Mesenteric fat pad (tissue), 1 donor: ENCODE data around the gene TNFRSF1B. TPM values are rescaled to one million over a fixed set of nuclear protein-coding genes. Genes with fewer than 3 reads are reported as not detected.

Source experiments
- DNase-seq: peaks from one replicate; pipeline ENCODE4 v3.0.0-alpha.2; 2020; ENCODE audit warnings: low spot score
- total RNA-seq: library from RNA; stranded (reverse); fragmentation: NEBNext Ultra II Directional; extraction: Animal tissue kit (Norgen Biotek cat#: 25700); gene quantifications from one replicate; pipeline ENCODE4 v1.2.1, GENCODE V29; 2021
- donor health status: DM: yes; HTN: yes; CAD: no.

The TNFRSF1B gene
- total RNA-seq, 1 donor from 2014 or later, result 95.6 TPM

DNA sequence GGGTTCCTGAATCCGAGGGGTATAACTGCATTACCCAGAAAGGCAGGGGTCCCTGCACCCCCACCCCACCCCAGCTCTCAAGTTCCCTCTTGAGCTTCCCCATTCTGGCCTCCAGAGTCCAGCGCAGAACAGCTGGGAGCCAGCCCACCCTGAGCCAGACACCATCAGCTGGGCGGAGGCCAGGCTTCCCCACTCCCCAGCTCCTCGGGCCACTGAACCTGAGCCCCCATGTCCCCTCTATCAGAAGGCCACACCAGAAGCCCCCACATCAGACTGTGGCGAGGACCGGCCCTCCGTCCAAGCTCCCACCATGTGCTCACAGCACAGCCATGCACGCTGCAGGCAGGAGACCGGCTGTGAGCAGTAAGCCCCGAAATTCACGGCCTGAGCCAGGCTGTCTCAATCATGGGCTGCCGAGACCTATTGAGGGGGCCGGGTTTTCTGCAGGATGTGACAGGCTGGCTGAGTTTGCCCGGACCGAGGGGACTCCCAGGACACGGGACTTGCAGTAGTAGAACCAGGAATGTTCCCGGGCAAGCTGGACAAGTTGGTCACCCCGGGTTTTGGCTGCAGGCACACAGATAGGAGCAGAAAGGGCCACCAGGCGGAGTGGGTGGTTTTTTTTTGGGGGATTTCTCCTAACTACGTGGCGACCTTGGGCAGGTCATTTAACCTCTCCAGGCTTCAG, 25.5 kb upstream of the TNFRSF1B start:
- DNase-seq, result no peak

DNA sequence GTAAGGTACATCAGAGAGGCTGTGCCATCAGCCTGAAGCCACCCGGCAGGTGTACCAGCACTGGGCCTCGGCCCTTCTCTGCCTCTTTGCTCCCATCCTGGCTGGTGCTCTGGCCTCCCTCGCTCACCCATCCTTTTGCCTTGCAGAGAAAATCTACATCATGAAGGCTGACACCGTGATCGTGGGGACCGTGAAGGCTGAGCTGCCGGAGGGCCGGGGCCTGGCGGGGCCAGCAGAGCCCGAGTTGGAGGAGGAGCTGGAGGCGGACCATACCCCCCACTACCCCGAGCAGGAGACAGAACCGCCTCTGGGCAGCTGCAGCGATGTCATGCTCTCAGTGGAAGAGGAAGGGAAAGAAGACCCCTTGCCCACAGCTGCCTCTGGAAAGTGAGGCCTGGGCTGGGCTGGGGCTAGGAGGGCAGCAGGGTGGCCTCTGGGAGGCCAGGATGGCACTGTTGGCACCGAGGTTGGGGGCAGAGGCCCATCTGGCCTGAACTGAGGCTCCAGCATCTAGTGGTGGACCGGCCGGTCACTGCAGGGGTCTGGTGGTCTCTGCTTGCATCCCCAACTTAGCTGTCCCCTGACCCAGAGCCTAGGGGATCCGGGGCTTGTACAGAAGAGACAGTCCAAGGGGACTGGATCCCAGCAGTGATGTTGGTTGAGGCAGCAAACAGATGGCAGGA, 24.5 kb upstream of the TNFRSF1B start:
- DNase-seq, result no peak

DNA sequence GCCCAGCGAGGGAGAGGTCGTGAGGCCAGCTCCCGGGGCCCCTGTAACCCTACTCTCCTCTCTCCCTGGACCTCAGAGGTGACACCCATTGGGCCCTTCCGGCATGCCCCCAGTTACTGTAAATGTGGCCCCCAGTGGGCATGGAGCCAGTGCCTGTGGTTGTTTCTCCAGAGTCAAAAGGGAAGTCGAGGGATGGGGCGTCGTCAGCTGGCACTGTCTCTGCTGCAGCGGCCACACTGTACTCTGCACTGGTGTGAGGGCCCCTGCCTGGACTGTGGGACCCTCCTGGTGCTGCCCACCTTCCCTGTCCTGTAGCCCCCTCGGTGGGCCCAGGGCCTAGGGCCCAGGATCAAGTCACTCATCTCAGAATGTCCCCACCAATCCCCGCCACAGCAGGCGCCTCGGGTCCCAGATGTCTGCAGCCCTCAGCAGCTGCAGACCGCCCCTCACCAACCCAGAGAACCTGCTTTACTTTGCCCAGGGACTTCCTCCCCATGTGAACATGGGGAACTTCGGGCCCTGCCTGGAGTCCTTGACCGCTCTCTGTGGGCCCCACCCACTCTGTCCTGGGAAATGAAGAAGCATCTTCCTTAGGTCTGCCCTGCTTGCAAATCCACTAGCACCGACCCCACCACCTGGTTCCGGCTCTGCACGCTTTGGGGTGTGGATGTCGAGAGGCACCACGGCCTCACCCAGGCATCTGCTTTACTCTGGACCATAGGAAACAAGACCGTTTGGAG, 23.7 kb upstream of the TNFRSF1B start:
- DNase-seq, result no peak

DNA sequence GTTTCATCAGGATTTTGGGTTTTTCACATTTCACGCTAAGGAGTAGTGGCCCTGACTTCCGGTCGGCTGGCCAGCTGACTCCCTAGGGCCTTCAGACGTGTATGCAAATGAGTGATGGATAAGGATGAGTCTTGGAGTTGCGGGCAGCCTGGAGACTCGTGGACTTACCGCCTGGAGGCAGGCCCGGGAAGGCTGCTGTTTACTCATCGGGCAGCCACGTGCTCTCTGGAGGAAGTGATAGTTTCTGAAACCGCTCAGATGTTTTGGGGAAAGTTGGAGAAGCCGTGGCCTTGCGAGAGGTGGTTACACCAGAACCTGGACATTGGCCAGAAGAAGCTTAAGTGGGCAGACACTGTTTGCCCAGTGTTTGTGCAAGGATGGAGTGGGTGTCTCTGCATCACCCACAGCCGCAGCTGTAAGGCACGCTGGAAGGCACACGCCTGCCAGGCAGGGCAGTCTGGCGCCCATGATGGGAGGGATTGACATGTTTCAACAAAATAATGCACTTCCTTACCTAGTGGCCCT, 23.1 kb upstream of the TNFRSF1B start:
- no peak for DNase-seq

DNA sequence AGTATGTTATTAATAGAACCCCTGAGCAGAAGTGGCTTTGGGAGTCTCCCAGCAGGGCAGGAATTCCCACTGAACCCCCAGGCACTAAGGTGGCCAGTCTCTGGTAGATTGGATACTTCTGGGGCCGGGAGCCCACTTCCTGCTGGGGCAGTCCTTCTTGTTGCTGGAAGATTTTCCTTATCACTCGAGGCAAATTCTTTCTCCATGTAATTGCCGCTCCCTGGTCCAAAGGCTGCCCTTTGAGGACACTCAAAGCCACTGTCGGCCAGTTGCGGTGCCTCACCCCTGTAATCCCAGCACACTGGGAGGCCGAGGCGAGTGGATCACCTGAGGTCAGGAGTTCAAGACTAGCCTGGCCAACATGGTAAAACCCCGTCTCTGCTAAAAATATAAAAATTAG, 22.6 kb upstream of the TNFRSF1B start:
- DNase-seq, result no peak

DNA sequence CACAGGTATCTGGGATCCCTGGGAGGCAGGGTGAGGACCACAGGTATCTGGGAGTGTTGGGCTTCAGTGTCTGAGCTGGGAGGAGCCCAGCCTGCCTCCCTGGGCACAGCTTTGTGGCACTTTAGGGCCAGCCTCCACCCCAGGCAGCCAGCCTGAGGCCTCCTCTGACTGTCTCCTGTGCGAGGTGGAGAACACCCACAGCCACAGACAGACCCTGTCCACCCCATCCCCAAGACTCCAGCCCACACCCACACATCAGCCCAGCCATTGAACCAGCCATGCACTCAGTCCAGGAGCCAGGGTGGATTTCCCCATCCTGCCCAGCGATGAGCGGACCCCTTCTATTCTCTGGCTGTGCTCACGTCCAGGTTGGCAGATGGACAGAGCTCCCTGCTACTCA, 21.8 kb upstream of the TNFRSF1B start:
- no peak for DNase-seq

DNA sequence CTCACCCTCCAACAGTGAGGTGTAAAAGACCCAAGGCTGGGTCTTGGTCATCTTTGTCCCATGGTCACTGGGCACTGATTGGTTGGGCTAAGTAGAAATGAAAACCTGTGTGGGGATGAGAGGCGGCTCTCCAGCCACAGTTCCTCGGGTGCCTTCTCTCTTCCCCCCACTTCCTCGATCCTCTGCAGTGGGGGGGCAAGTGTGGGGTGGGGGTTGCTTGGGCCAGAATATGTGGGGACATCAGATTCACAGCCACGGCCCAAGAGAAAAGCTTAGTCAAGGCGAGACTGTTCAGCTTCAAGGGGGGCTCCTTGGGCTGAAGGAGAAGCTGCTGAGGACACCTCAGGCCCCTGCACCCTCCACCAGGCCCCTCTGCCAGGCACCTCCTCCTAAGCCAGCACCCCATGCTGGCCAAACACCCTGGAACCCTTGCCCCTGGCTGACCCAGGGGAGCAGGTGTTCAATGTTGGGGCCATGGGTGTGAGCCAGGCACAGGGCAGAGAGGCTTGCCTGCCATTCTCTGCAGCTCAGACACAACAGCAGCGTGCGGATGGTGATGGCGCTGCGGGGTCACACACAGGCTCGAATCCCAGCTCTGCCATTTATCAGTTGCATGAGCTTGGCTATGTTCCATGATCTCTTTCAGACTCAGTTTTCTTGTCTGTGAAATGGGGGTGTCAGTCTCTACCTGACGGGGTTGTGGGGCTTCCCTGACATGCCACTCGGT, 21.0 kb upstream of the TNFRSF1B start:
- no peak for DNase-seq

DNA sequence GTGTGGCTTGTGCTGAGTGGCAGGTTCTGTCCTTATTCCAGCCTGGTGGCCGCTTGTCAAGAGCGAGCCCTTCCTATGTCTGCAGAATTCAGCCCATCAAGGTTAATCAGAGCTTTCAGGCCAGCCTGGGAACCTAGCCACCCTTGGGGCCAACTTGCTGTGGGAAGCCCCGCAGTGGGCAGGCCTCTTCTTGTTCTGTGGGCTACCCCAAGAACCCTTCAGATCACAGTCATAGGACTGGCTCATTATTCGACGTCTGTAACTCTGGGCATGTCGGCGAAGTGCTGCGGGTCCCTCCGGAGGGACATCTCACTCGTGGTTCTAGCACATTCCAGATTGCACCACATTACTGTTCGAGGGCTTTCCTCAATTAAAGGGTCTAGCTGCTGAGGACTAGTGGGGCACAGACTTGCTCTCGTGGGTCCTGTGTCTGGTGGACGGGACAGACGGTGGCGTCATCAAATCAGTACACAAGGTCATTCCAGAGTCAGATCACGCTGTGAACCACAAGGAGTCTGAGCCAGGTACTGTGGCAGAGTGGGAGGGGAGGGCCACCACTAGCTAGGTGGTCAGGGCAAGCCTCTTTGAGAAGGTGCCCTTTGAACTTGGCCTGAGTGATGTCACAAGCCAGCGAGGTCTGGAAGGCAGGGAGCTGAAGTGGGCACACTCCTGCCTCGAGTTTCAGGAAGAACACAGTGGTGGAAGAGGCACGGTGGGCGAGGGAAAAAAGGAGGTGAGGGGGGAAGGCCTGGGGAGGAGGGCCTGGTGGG, 20.3 kb upstream of the TNFRSF1B start:
- DNase-seq, result no peak

DNA sequence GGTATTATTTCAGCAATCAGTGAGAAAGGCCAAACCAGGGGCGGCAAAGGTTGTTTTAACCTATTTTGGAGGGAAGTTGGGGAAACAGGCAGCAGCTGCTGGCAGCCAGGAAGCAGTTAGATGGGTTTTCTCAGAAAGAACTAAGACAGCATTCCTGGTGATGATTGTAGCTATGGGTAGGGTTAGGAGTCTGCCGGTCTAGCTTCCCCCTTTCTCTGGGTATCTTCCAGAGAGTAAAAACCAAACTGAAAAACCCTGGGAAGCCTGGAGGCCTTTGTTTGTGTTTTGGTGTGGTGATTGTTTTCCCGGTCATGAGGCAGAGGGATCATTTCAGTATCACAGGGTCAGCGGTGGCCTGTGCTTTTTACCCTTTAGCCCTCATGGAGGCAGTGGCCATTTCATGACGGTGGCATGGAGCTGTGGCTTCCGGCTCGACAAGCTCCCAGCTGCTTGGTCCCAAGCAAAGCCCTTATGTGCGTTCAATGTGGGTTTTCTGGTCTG, 19.5 kb upstream of the TNFRSF1B start:
- DNase-seq, result no peak

DNA sequence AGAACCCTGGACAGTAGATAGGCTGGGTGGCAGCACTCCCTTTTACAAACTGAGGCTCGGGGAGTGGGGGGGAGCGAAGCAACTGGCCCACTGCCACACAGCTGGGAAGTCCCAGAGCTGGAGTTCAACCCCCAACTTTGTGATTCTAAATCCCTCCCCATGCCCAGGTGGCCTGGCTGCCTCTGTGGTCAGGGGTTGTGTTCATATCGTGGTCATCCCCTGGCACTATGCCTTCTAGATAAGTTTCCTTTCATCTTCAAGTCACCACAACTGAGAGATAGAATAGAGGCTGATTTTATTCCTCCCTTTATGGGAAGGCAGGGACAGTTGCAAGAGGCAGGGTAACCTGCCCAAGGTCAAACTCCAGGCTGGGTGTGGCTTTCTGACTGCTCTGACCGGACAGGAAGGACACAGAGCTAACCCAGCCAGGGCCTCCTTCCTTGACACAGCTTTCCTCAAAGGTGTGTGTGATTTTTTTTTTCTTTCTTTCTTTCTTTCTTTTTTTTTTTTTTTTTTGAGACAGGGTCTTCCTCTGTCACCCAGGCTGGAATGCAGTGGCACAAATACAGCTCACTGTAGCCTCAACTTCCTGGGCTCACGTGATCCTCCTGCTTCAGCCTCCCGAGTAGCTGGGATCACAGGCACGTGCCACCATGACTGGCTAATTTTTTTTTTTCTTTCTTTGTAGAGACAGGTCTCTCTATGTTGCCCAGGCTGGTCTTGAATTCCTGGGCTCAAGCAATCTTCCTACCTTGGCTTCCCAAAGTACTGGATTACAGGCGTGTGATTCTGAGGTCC, 18.4 kb upstream of the TNFRSF1B start:
- DNase-seq, result no peak

DNA sequence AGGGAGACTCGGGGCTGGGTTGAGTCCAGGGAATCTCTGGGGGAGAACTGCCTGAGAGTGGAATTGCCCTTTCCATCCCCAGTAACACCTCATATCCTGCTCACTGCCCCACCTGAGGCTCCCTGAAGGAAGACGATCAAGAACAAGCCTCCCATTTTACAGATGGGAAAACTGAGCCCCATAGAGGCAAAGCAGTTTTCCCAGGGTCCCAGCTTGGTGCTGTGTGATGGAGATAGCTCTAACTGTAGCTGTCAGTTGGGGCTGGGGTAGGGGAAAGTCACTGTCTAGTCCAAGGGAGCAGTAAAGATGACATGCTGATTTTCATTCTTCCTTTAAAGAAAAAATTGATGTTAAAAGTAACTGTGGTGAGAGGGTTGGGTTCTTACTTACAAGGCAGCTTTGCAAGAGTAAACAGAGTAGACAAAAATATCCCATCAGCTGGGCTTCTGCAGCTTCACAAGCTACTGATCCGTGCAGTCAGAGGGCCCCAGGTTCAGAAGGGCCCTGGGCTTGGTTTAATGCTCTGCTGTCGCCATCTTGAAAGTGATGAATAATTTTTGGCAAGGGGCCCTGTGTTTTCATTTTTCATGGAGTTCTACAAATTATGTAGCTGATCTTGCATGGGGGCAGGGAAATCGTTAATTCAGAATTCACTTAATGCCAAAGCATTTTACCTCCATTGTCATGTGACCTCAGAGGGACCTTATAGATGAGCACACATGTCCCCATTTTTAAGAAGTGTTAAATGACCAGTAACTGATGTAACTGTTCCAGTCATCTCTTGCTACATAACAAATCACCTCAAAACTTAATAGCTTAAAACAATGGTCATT, 17.6 kb upstream of the TNFRSF1B start:
- no peak for DNase-seq

DNA sequence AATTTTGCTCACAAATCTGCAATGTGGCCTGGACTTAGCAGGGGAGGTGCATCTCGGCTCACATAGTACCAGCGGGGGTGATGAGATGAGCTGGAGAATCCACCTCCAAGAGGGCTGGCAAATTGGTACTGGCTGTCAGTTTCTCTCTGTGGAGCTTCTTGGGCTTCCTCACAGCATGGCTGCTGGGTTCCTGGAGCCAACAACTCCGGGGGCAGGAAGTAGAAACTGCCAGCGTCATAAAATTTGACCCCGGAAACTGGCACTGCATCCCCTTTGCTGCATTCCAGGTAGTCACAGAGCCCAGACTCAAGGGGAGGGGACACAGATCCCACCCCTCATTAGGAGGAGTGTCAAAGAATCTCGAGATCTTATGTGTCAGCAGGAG, 17.0 kb upstream of the TNFRSF1B start:
- no peak for DNase-seq

DNA sequence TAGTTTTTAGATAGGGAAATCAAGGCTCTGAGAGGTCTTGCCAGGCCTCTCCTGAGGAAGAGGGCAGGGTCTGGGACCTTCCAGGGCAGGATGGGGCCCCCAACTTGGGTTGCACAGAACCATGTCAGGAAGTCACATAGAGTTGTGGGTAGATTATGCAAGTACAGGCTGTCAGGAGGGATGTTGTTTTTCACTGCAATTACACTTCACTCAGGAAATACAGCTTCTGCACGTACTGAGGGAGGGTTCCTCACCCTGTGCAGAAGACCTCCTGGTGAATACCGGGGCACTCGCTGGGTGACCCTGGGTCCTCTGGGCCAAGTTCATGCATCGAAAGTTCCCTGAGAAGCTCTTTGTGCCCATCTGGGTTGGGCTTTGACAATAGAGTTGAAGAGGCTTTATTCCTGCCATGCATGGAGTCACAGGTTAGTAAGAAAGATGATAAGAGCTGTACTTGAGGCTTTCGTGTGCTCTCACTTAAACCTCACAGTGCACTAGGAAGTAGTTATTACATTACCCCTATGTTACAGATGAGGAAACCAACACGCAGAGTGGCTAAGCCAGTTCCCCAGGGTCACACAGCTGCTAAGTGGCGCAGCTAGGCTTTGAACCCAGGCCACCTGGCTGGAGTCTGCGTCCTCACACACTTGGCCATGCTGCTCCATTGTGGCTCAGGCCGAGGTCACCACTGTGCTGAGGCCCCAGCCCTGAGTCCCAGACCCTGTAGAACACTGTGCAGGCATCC, 16.2 kb upstream of the TNFRSF1B start:
- no peak for DNase-seq

DNA sequence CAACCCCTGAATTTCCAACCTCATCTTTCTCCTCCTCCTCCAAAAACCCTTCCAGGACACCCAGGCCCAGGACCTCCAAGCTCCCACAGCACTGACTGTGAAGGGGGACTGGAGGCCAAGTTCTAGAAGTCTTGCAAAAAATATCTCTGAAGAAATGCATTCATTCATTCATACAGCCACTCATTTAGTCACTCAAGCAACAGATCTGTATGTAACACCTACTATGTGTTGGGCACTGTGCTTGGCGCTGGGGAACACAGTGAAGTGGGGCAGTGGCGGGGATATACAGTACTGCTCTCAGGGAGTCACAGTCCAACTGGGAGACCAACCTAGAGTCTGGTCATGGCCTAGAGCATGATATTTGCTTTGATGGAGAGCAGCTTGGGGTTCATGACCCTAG, 15.3 kb upstream of the TNFRSF1B start:
- DNase-seq, result no peak

DNA sequence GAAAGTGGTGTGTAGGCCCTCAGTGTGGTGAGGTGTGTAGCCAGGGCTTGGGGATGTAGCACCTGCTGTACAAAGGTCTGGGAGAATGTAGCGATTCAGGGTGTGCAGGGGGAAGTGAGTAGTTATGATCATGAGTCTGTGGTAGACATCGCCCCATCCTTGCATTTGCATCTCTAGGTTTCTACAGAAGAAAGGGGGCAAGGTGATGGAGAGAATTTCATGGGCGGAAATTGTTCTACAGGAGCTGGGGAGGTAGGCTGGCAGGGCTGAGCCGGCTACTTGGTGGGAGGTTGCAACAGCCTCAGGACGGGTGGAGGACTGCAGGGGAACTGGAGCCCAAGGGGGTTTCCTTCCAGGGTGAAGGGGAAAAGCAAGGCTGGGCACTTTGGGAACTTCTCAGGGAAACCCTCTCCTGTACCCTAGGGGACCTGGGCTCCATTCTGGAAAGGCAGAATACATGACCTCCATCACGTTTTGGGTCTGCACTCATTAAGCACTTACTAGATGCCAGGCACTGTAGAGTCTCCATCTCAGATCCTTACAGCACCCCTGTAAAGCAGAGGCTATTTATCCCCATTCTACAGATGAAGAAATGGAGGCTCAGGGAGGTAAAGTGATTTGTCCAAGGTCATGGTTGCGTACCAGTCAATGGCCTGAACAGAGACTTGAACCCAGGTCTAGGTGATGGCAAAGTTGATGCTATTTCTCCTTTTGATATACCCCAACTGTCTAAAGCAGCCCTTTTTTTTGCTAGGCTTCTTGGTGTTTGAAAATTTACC, 14.5 kb upstream of the TNFRSF1B start:
- no peak for DNase-seq

DNA sequence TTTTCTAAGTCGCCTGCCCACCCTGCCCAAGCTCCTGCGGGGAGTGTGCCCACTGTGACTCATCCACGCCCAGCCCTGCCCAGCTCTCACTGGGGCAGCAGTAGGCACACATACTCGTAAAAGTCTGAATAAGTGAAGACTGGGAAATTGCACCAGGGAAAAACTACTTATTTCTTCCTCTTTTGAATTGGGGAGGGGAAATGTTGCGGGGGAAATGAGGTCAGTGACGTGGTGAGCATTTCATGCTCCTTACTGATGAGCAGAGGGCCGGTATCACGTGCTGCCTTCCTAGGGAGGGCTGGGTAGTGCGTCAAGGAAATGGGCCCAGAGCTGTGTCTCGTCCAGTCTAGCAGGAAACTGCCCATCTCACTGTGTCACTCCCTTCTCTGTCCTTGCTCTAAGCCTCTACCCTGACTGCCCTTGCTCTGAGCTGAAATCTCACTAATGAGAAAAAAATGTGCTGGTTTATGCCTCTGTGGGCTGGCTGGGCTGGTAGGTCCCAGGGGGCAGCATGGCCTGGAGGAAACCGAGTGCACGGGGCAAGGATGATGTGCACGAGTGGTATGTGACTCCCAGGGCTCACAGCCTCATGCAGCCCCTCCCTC, 13.5 kb upstream of the TNFRSF1B start:
- no peak for DNase-seq

DNA sequence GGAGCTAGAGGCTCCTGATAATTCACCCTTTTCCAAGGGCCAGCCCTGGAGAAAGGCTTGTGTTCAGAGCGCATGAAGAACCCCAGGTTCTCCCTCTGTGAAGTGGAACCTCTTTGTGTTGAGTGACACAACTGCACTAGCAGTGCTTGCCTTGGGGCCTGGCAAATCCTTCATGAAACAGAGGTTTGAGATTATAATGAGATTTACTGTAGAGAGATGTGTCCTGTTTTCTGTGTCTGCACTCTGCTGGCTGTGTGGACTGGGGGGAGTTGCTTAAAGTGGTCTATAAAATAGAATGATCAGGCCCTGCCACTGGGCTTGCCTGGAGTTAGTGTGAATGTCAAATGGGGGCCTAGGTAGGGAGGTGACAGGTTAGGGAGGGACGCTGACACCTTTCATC, 11.5 kb upstream of the TNFRSF1B start:
- no peak for DNase-seq
